GM10266 (cell line): ENCODE results near the gene GRIN2C.

Experiments used
- DNase-seq: peaks from one replicate; pipeline ENCODE4 v3.0.0; 2012; ENCODE audit errors: extremely low spot score
- TF ChIP-seq, protein P1 (sequence below): IDR thresholded peaks from 2 replicates; pipeline ENCODE4 v1.5.1; 2012; ENCODE audit warnings: mild to moderate bottlenecking, low read depth; ENCODE audit not compliant: control insufficient read depth, insufficient read depth; ENCODE audit errors: missing control alignments

Gene GRIN2C

GRCh38 chr17:74796211-74796610, 63.5 kb downstream of the GRIN2C start:
- no peak for DNase-seq
- TF ChIP-seq, protein P1, sequence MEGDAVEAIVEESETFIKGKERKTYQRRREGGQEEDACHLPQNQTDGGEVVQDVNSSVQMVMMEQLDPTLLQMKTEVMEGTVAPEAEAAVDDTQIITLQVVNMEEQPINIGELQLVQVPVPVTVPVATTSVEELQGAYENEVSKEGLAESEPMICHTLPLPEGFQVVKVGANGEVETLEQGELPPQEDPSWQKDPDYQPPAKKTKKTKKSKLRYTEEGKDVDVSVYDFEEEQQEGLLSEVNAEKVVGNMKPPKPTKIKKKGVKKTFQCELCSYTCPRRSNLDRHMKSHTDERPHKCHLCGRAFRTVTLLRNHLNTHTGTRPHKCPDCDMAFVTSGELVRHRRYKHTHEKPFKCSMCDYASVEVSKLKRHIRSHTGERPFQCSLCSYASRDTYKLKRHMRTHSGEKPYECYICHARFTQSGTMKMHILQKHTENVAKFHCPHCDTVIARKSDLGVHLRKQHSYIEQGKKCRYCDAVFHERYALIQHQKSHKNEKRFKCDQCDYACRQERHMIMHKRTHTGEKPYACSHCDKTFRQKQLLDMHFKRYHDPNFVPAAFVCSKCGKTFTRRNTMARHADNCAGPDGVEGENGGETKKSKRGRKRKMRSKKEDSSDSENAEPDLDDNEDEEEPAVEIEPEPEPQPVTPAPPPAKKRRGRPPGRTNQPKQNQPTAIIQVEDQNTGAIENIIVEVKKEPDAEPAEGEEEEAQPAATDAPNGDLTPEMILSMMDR = no peak

DNA sequence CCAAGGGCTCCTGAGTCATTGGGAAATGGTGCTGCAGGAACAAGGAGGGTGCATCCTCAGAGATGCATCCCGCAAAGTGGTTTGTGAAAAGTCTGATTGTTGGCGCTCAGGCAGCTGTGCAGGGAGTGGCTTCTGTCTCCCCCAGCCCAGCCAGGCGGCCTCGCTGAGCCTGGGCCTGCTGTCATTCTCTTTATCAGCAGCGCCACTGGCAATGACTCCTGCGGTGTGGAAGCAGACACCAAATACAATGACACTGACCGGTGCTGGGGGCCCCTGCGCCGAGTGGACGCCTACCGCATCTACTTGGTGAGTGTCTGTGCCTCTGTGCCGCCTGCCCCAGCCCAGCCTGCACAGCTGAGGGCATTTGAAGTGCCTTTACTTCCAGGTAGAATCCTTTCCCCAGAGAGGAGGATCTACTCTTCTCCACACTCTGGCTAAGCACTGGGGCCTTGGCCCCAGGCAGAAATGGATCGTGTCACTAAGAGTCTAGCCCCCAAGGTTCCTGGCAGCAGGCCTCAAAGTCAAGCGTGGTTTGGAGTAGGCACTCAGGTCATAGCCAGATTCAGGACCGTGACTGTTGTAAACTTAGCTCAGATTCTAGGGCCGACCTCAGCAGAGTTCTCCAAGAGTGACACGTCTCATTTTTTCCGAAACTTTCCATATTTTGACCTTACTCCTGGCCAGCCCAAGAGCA, 64.2 kb downstream of the GRIN2C start:
- no peak for DNase-seq
- TF ChIP-seq, protein P1 = no peak

- TF ChIP-seq, protein P1 = no peak
- no peak for DNase-seq
Observed at GRCh38 chr17:74792586-74793105, 67.0 kb downstream of the GRIN2C start.
